Astrocyte (in vitro differentiated cells and primary cell): ENCODE data around the gene ACTG2. TPM values are rescaled to one million over a fixed set of nuclear protein-coding genes. Genes with fewer than 3 reads are reported as not detected.

Experiments
- DNase-seq: peaks from one replicate; pipeline ENCODE4 v3.0.0-alpha.2; 2010; ENCODE audit warnings: low read depth
- FAIRE-seq: peaks from 2 replicates; lab custom pipeline; 2011; peaks lifted over from hg19 to GRCh38; lab: Jason Lieb, UNC
- H2AFZ ChIP-seq: 2 replicates; pipeline ENCODE4 v1.6.0; 2012; ENCODE audit warnings: low read depth, low read length, inconsistent platforms
- H3K27ac ChIP-seq: 2 replicates; pipeline ENCODE4 v1.5.1; 2011; ENCODE audit warnings: low read depth, low read length, inconsistent platforms
- H3K27me3 ChIP-seq: 2 replicates; pipeline ENCODE4 v1.6.0; 2011; ENCODE audit warnings: low read length, inconsistent platforms; ENCODE audit not compliant: insufficient read depth
- H3K36me3 ChIP-seq: 2 replicates; pipeline ENCODE4 v1.5.1; 2011; ENCODE audit warnings: low read length, inconsistent platforms; ENCODE audit not compliant: insufficient read depth
- H3K4me1 ChIP-seq: 2 replicates; pipeline ENCODE4 v1.5.1; 2011; ENCODE audit warnings: low read length, inconsistent platforms; ENCODE audit not compliant: insufficient read depth
- H3K4me2 ChIP-seq: 2 replicates; pipeline ENCODE4 v1.6.0; 2012; ENCODE audit warnings: low read length, inconsistent platforms
- H3K4me3 ChIP-seq: 2 replicates; pipeline ENCODE4 v1.5.1; 2011; ENCODE audit warnings: low read depth, mild to moderate bottlenecking, low read length, inconsistent platforms; ENCODE audit not compliant: insufficient read depth
- H3K79me2 ChIP-seq: 2 replicates; pipeline ENCODE4 v1.6.0; 2012; ENCODE audit warnings: mild to moderate bottlenecking, low read length, inconsistent platforms; ENCODE audit not compliant: insufficient read depth
- H3K9ac ChIP-seq: 2 replicates; pipeline ENCODE4 v1.6.0; 2012; ENCODE audit warnings: mild to moderate bottlenecking, low read length, inconsistent platforms
- H3K9me3 ChIP-seq: 2 replicates; pipeline ENCODE4 v1.5.1; 2012; ENCODE audit warnings: low read depth, mild to moderate bottlenecking, low read length, inconsistent platforms; ENCODE audit not compliant: insufficient read depth
- H4K20me1 ChIP-seq: 2 replicates; pipeline ENCODE4 v1.6.0; 2012; ENCODE audit warnings: low read length, inconsistent platforms; ENCODE audit not compliant: insufficient read depth
- H3K27ac Mint-ChIP-seq: one replicate; pipeline ENCODE4 v1.8.0; 2021; ENCODE audit warnings: mild to moderate bottlenecking, mixed read lengths; ENCODE audit not compliant: unreplicated experiment
- H3K27me3 Mint-ChIP-seq: one replicate; pipeline ENCODE4 v1.8.0; 2021; ENCODE audit warnings: low read depth, mixed read lengths; ENCODE audit not compliant: unreplicated experiment
- H3K36me3 Mint-ChIP-seq: one replicate; pipeline ENCODE4 v1.8.0; 2021; ENCODE audit warnings: low read depth, mixed read lengths; ENCODE audit not compliant: unreplicated experiment
- H3K4me1 Mint-ChIP-seq: one replicate; pipeline ENCODE4 v1.8.0; 2021; ENCODE audit warnings: low read depth, mixed read lengths; ENCODE audit not compliant: unreplicated experiment
- H3K4me3 Mint-ChIP-seq: one replicate; pipeline ENCODE4 v1.8.0; 2021; ENCODE audit warnings: mild to moderate bottlenecking, moderate library complexity, mixed read lengths; ENCODE audit not compliant: unreplicated experiment
- H3K9me3 Mint-ChIP-seq: one replicate; pipeline ENCODE4 v1.8.0; 2021; ENCODE audit warnings: mild to moderate bottlenecking, mixed read lengths; ENCODE audit not compliant: unreplicated experiment
- CTCF ChIP-seq: IDR thresholded peaks from 2 replicates; pipeline ENCODE4 v1.5.1; 2011; ENCODE audit warnings: low read depth, mild to moderate bottlenecking, inconsistent platforms, low read length, moderate library complexity; ENCODE audit not compliant: insufficient read depth
- EZH2 ChIP-seq: IDR thresholded peaks from 2 replicates; pipeline ENCODE4 v1.6.1; 2012; ENCODE audit warnings: mild to moderate bottlenecking, low read length, inconsistent platforms; ENCODE audit not compliant: insufficient read depth
- total RNA-seq: library from RNA; stranded (reverse); gene quantifications from 2 replicates; pipeline ENCODE4 v1.2.1, GENCODE V29; 2021

The ACTG2 gene
- total RNA-seq, 1 donor from 2014 or later, result 298 TPM

DNA sequence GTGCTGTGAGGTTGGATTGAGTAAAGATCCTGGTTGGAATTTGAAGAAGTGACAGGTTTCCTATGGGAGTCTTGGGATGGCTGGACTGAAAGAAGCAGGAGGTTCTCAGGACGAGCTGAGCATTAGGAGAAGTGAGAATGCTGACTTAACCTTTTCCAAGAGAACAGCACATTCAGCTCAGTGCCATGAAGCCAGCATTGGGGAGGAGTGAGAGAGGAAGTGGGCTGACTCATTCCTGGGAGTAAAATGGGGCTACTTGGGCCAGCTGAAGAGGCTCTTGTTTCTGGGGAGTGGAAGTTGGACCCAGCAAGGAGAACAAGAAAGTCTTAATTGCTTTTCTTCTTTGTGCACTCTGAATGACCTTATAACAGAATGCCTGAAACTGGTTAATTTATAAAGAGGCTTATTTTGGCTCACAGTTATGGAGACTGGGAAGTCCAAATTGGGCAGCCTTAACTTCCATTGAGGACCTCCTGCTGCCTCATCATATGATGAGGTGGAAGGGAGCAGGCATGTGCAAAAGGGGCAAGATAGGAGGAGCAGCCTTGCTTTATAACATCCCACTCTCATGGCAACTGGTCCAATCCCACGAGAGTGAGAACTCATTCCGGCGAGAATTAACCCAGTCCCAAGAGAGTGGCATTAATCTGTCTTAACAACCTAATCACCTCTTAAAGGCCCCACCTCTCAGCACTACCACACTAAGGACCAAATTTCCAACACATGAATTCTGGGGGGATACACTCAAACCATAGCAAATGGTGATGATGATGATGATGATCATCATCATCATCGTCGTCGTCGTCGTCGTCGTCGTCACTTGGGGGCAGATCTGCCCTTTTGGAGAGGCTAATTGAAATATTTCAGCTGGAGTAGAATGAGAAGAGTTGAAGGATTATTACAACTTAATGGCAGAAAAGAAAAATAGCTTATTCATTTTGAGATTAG lies 60.0 kb downstream of the ACTG2 start:
- Mint-ChIP-seq H3K4me1 (peaks cover 8% of the 10 kb centered on the region), H3K27me3 (no peaks in the 10 kb centered on the region), H3K36me3 (peaks cover 45% of the 10 kb centered on the region), H3K27ac (no peak overlapping the region), H3K4me3 (no peak overlapping the region), H3K9me3 (peaks cover 2% of the 10 kb centered on the region)
- H3K4me3 ChIP-seq, result no peak overlapping the region
- no peaks in the 10 kb centered on the region for H3K27me3 ChIP-seq
- DNase-seq (peak; percentile 58), FAIRE-seq (no peak)
- no peak overlapping the region for H3K4me2 ChIP-seq
- H3K36me3 ChIP-seq, result peaks cover 41% of the 10 kb centered on the region
- H3K9ac ChIP-seq, result no peak overlapping the region
- H3K9me3 ChIP-seq, result no peaks in the 10 kb centered on the region
- TF ChIP-seq EZH2 (no peak), CTCF (no peak)
- no peak overlapping the region for H3K27ac ChIP-seq
- H4K20me1 ChIP-seq, result peaks cover 71% of the 10 kb centered on the region
- H2AFZ ChIP-seq, result no peak overlapping the region
- peaks cover 12% of the 10 kb centered on the region for H3K79me2 ChIP-seq
- H3K4me1 ChIP-seq, result peaks cover 5% of the 10 kb centered on the region

- H3K27ac Mint-ChIP-seq, result no peak overlapping the region
- no peak for DNase-seq
- peaks cover 39% of the 10 kb centered on the region for H3K36me3 ChIP-seq
These were observed 63.5 kb downstream of the ACTG2 start for GRCh38 chr2:73956218-73956865.

More at GRCh38 chr2:73956218-73956865, 63.5 kb downstream of the ACTG2 start:
- TF ChIP-seq EZH2, result no peak
- no peak for TF ChIP-seq CTCF
- H3K9ac ChIP-seq, result no peak overlapping the region
- H3K9me3 Mint-ChIP-seq, result peaks cover 2% of the 10 kb centered on the region
- H3K4me1 ChIP-seq, result peaks cover 5% of the 10 kb centered on the region
- peaks cover 12% of the 10 kb centered on the region for H3K79me2 ChIP-seq
- H3K27ac ChIP-seq, result no peak overlapping the region
- no peak overlapping the region for H3K4me3 Mint-ChIP-seq
- H3K36me3 Mint-ChIP-seq, result peaks cover 50% of the 10 kb centered on the region
- no peaks in the 10 kb centered on the region for H3K27me3 ChIP-seq
- H3K9me3 ChIP-seq, result no peaks in the 10 kb centered on the region
- no peak overlapping the region for H3K4me2 ChIP-seq
- H4K20me1 ChIP-seq, result peaks cover 46% of the 10 kb centered on the region
- no peak overlapping the region for H3K4me3 ChIP-seq
- no peaks in the 10 kb centered on the region for H3K27me3 Mint-ChIP-seq
- no peak overlapping the region for H2AFZ ChIP-seq
- peaks cover 8% of the 10 kb centered on the region for H3K4me1 Mint-ChIP-seq
- no peak for FAIRE-seq
